ENCODE results near the gene POLE.
A peak's percentile ranks its signal among the peaks of the same experiment; 100 is the strongest.

The POLE gene, protein sequence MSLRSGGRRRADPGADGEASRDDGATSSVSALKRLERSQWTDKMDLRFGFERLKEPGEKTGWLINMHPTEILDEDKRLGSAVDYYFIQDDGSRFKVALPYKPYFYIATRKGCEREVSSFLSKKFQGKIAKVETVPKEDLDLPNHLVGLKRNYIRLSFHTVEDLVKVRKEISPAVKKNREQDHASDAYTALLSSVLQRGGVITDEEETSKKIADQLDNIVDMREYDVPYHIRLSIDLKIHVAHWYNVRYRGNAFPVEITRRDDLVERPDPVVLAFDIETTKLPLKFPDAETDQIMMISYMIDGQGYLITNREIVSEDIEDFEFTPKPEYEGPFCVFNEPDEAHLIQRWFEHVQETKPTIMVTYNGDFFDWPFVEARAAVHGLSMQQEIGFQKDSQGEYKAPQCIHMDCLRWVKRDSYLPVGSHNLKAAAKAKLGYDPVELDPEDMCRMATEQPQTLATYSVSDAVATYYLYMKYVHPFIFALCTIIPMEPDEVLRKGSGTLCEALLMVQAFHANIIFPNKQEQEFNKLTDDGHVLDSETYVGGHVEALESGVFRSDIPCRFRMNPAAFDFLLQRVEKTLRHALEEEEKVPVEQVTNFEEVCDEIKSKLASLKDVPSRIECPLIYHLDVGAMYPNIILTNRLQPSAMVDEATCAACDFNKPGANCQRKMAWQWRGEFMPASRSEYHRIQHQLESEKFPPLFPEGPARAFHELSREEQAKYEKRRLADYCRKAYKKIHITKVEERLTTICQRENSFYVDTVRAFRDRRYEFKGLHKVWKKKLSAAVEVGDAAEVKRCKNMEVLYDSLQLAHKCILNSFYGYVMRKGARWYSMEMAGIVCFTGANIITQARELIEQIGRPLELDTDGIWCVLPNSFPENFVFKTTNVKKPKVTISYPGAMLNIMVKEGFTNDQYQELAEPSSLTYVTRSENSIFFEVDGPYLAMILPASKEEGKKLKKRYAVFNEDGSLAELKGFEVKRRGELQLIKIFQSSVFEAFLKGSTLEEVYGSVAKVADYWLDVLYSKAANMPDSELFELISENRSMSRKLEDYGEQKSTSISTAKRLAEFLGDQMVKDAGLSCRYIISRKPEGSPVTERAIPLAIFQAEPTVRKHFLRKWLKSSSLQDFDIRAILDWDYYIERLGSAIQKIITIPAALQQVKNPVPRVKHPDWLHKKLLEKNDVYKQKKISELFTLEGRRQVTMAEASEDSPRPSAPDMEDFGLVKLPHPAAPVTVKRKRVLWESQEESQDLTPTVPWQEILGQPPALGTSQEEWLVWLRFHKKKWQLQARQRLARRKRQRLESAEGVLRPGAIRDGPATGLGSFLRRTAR (N-terminal part only)

DNA sequence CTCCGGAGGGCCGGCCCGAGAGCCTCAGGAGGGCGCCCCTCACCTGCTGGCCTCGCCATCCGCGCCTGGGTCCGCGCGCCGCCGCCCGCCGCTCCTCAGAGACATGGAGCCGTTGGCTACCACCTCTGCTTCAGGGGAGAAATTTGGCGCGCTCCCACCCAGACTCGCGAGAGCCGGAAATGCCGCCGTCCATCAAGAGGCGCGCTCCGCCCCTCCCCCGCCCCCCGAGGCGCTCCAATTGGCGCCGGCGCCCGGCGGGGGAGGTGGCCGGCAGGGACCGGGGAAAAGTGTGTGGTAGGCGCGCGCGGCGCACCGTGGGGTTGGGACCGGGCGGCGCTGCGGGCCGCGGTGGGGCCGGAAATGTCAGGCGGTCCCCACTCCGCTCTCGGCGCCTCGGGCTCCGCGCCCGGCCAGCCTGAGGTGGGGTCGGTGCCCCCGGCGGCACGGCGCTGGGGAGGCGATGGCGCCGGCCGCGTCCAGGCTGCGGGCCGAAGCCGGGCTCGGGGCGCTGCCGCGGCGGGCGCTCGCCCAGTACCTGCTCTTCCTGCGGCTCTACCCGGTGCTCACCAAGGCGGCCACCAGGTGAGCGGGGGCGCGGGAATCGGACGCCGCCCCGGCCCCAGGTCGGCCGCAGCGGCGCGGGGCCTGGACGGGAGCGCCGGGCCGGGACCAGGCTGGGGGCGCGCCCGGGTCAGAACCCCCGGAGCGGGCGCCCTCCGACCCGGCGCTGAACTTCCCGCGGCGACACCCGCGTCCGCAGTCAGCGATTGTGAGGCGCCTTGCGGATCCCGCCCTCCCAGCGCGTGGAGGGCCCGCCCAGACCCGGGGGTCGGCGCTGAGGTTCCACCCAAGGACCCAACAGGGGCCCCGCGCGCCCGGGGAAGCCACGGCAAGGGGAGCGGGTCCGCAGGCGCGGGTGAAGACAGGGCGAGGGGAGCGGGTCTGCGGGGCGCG is at the start of gene POLE, which contains the start of gene PXMP2:
POLE (minus strand) TSS at position 132 of the 954 bp plus-strand sequence; CDS start at position 105, 27 bp downstream.
PXMP2 (plus strand) TSS at position 377 of the 954 bp plus-strand sequence; CDS start at position 461, 84 bp downstream.
- DNase-seq = peak; percentile 91 to 94

DNA sequence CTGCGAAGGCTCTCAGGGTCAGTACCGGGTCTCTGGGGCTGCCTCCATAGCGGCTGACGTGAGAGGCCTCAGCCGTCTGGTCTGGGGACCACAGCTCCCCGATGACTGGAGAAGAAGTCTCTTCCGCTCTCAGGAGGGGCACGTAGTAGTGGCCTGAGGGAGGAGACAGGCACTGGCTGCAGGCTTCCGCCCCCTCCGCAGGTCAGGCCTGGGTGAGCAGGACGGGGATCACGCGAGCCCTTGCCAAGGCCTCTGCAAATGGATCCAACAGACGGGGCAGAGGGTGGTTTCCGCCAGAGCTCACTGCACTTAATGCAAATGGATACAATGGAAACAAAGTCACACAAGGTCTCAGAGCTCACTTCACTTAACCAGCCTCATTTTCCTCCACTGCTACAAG is 49.8 kb upstream of the POLE start:
- DNase-seq = no peak

DNA sequence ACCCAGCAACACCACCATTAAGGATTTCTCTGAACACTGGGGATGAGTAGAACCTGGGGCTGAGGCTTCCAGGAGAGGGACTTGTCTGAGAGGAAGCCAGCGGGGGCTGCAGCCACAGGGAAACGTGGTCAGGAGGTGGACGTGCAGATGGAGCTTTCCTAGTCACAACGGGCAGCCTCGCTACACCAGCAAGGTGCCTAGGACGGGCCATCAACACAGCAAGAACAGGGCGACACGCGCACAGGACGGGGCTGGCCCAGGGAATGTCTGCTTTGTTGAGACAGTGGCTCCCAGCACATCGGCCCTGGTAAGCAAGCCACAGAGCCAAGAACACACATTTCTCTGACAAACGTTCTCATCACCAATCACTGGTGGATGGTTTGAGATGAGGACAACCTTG is 49.2 kb upstream of the POLE start:
- DNase-seq = no peak

DNA sequence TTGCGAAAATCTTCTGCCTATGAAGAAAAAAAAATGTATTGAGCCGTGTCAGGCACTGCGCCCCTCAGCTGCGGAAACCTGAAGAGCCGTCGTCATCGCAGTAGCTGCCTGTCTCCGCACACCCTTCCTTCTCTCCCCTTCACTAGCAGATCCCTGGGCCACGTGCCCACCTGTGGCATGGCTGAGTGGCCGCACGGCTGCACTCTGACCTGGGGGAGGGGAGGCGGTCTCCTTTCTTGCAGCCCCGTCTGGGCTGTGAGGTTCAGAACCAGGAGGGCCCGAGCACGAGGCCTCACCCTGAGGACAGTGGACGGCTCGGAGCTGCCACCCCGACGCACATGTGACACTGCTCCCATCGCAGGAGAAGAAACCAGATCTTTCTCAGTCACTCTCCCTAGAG is 48.4 kb upstream of the POLE start:
- no peak for DNase-seq

DNA sequence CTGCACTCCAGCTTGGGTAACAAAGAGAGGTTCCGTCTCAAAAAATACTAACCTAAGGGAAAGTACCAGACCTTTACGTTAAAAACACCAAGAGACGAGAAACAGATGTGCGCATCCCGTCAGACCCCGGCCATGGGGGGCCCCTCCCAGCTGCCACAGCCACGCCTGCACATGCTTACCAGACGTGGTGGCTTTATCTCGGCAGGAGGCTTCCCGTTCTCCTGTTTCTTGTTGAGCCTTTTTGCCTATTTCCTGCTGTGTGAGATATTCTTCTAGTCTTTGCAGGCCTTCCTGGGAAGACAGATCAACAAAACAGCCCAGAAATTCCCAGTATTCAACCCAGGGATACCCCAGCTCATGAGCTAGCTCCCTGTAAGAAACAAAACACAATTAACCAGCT is 47.1 kb upstream of the POLE start:
- no peak for DNase-seq

DNA sequence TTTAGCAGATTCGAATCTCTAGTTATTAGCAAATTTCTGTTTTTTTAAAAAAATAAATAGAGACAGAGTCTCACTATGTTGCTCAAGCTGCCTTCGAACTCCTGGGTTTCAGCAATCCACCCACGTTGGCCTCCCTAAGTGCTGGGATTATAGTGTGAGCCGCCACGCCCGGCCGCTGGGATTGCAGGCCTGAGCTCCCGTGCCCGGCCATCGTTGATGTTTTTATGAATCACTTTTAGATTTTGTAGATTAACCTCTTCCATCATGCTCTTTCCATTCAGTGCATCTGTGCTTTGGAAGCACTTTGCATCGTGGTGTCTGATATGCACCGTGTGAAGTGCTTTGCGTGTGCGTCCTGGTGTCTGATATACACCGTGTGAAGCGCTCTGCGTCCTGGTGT is 44.4 kb upstream of the POLE start:
- no peak for DNase-seq

DNA sequence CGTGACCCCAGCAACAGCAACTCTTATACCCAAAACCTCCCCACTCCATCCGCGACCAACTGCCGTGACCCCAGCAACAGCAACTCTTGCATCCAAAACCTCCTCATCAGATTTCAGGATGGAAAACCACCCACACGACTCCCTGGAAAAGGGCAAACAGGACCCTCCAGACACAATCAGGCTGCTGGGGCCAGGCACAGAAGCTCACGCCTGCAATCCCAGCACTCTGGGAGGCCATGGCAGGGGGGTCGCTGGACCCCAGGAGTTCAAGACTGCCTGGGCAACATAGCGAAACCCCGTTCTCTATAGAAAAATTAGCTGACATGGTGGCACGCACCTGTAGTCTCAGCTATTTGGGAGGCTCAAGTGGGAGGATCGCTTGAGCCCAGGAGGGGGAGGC is 43.2 kb upstream of the POLE start:
- no peak for DNase-seq

DNA sequence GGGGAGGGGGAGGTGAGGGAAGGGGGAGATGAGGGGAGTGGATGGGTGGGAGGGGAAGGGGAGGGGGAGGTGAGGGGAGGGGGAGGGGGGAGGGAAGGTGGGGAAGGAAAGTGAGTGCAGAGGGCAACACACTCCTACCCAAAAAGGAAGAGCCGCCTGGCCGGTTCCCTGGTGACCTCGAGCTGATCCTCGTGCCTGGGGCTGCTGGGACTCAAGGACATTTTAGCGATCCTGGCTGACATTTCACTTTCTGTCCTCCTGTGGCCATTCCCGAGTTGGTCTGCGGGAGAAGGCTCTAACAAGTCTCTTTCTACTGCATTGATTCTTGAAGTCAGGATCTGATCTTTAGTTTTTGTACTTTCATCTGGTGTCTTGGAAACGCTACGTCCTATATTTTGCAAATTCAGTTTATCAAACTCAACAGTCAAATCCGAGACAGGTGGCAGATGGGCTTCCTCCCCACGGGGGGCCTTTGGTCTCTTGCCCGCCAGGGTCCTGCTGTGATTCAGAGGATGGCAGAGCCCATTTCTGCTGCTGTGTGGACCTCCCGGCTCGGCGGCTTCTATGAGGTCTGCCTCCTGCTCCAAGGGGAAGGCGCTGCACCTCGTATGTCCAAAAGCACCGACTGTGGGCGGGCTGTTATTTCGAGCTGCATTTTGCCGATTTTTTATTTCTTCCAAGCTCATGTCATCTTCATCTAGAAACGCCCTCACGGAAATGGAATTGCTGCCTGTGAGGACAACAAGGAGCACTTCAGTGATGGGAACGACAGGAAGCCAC is 42.6 kb upstream of the POLE start:
- DNase-seq = no peak

DNA sequence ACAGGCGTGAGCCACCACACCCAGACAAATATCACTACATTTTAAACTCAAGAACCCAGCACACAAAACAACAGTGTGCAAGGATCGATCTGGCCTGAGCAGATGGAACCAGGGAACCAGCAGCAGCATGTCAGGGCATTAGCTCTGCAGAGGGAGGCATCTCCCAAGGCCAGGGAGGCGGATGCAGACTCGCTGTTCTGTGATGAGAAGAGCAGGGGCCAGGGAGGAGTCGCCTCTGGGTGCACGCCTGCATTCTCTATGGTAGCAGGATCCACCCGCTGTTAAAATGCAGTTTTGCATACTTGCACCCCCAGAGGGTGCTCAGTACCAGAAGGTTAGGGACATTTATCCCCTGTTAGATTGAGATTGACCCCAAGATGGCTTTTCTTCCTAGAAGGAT is 41.4 kb upstream of the POLE start:
- no peak for DNase-seq

DNA sequence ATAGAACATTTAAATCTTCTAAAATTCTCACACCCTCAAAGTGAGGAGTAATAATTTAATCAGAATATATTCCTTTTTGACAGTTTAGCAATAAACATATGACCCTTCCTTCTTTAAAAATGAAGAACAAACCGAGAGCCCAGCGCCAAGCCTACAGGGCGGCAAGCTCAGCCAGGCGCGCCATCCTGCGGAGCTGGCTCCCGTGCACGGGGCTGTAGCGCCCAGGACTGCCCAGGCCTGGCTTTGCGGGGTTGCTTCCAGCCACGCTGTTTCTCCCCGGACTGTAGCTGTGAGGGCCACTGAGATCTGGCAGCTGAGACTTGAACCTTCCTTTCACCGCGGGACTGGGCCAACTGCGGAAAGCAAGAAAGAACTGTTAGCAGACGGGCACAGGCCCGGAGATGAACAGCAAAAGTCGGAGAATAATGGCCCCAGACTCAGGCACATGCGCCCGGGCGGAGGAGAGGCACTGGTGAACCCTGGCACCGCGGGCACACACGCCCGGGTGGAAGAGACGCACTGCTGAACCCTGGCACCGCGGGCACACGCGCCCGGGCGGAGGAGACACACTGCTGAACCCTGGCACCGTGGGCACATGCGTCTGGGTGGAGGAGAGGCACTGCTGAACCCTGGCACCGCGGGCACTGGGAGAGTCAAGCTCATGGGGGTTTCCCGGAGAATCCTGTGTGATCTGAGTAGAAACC is 40.1 kb upstream of the POLE start:
- DNase-seq = no peak

DNA sequence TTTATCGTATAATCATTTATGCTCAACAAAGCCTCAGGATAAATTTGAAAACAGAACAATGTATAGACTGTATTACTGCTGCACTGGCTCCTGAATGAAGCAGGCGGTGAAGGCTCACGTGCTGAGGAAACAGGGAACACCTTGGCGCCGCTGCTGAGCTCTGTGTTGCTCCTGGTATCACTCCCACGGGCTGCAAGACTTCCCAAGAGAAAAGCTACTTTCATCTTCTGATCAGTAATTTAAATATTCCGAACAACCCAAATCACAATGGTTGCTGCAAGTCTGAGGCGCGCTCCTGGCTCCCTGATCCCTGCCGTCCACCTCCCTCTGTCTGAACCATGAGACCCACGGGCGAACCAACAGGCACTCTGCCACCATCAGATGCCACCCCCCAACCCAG is 39.2 kb upstream of the POLE start:
- no peak for DNase-seq

DNA sequence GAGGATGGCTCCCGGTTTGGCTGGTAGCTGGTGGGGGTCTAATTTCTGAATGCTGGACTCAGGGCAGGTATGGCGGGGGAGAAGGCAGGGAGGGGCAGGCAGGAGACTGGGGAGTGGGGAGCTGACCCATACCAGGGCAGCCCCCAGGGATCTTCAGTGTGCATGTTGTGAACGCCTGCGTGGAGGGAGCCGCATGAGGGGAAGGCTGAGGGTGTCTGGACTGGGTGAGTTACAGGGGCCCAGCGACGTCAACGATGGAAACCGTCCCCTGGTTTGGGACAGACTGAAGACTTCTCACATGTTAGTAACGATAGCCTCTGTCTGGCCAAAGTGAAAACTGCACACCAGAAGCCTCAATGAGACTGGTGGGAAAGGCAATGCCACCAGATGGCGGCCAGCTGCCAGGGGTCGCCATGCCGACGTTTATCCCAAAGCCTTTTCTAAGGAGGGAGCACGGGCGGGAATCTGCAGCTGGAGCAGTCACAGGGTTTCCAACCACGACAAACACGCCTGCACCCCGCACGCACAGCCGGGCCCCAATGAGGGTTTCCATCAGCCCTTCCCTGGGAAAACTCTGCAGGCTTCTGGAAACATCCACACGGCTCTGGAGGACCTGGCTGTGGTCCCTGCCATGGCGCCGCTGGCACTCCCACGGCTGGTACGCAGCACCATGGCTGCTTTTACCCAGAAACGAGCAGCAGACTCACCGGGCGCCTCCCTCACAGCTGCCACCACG is 37.5 kb upstream of the POLE start:
- no peak for DNase-seq

DNA sequence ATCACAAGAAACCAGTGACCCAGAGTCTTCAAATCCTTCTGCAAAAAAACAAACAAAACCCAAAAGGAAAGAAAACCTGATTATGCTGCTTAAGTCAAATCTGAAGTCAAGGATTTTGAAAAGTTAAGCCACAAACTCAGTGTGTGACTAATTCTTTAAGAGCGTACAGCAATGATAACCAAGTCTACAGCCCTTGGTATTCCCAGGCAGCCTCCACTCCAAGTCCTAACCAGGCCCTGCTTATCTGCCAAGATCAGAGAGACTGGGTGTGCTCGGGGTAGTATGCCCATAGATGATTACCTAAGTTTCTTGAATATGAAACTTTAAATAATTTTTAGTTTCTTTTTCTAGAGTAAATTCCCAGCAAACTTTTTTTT is 36.6 kb upstream of the POLE start:
- no peak for DNase-seq

DNA sequence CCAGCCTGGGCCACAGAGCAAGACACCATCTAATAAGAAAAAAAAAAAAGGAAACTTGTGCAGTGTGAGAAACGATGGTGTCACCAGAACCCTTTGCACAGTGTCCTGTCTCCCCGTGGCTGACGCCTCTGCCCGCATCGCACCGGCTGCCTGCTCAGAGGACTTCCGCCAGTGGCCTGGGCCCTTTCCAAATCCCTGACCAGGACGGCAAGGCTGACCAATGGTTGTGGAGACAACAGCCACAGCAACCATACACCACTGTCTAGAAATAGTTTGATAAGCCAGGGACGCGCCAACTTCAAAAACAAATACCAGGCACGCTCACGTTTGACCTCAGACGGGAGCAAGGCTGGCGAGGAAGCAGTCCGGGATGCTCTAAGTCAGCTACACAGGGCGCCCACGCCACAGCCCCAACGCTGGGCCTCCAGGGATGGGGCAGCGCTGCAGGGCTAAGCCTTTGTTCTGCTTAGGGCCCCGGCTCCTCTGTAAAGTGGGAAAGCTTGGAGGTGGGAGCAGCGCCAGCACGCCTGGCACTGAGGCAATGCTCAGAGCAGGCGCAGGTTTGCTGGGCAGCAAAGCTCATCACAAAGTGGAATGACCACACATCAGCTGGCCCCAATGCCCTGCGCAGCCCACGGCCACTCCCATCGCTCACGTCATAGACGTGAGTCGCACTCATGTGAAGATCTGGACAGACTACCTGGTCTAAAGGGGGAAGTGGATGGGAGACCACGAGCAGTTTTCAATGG is 36.0 kb upstream of the POLE start:
- no peak for DNase-seq

DNA sequence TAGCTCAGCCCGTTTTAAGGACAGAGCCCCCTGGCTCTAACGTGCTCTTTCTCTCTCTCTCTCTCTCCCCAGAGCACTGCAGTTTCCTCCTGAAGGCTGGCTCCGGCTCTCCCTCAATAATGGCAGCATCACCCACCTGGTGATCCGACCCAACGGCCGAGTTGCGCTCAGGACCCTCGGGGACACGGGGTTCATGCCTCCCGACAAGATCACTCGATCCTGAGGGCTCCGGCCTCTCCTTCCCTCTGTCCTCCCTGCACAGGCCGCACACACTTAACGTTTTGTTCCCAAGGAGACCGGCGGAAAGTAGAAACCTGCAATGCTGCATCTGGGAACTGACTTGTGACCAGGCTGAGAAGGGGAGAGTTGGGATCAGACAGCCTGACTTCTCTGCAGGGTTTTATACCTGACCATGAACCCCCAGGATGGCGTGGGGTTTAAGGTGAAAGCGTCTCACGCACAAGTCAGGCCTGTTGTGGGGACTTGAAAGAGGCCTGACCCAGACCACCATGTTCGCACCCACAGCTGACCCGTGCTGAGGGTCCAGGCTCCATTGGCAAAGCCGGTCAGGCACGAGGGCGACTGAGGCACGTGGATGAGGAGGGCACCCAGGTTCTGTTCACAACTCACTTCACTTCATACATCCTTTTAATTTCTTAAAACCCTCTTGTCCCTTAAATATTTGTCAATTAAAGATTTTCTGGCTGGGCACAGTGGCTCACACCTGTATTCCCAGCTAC is 33.6 kb upstream of the POLE start:
- no peak for DNase-seq

DNA sequence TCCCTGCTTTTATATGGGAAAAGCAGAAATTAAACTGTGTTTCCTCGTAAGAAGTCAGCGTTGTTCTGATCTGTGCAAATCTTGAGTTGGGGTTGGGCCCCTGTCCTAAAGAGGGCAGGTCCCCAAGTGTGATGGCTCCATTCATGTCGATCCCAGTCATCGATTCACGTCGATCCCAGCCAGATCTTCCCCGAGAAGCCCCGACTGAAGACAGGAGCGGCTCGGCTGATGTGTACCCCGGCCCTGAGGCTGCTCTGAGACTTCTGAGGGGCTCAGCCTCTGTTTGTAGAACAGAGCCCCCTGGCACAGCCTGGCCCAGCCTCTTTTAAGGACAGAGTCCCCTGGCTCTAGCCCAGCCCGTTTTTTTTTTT is 32.8 kb upstream of the POLE start:
- no peak for DNase-seq

DNA sequence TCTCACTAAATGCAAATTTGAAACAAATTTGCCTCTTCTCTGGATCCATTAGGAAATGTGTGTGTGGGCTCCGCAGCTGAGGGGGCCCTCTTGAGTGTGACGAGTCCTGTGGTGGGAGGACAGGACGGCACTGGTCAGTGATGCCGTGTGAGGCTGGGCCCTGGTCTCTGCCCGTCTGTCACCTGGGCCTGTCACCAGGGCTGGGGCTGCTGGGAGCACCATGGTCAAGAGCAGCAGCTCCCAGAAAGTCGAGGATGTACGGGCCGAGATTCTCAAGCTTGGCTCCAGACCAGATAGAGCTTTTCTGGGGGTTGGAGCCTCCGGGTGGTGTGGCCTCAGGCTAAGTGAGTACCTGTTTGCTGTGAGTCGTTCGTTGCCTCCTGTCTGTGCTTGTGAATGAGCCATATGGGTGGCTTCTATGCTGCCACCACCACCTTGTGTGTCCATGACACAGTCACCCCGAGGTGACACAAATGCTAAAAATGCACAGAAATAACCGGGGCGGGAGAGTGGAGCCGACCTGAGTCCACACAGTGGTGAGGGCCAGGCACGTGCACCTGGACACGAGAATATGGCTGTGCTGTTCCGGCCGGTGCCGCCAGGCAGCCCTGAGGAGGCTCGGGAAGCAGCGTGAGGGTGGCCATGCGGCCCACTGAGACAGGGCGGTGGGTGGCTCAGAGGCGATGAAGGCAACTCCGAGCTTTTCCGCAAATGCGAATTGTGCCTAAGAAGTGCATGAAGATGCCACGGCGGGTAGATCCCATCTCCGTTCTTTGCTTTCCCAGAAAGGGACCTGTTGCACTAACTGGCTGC is 32.2 kb upstream of the POLE start:
- no peak for DNase-seq

Measured in activated CD4-positive, alpha-beta T cell treated with anti-CD3 and anti-CD28 coated beads, Interleukin-2, amount 50 U/mL, for 4 hours (primary cell).